Urothelium cell line (cell line): ENCODE data around the gene IGF2R.
"Not testable (repeated sequence)": the region's sequence is repeated elsewhere in the genome, so short reads cannot be mapped to it uniquely, and the experiment has no call there.

Experiments used
- DNase-seq: peaks from one replicate; pipeline ENCODE4 v3.0.0; 2011; ENCODE audit warnings: low spot score, mixed read lengths
- FAIRE-seq: peaks from 2 replicates; lab custom pipeline; 2011; peaks lifted over from hg19 to GRCh38; lab: Jason Lieb, UNC

The IGF2R gene

GRCh38 chr6:159968295-159969203, at the start of gene IGF2R:
TSS of gene IGF2R (plus strand) at chr6:159969082. CDS start at chr6:159969247, 165 bp downstream.
- peak; percentile 97 for DNase-seq
- no peak for FAIRE-seq

- DNase-seq: no peak
- no peak for FAIRE-seq
These were observed 49.1 kb upstream of the IGF2R start for GRCh38 chr6:159919800-159920199.

- DNase-seq, FAIRE-seq: not testable (repeated sequence)
These were observed 44.7 kb upstream of the IGF2R start for GRCh38 chr6:159924150-159924549.

- DNase-seq: no peak
- no peak for FAIRE-seq
These were observed 42.2 kb upstream of the IGF2R start for GRCh38 chr6:159926542-159927203.

GRCh38 chr6:159929819-159930218, 39.1 kb upstream of the IGF2R start:
- FAIRE-seq (no peak), DNase-seq (peak; percentile 21)

- no peak for FAIRE-seq
- DNase-seq: no peak
These were observed 37.8 kb upstream of the IGF2R start for GRCh38 chr6:159931112-159931511.

GRCh38 chr6:159931846-159932245, 37.0 kb upstream of the IGF2R start:
- FAIRE-seq (no peak), DNase-seq (no peak)

- no peak for FAIRE-seq
- DNase-seq: no peak
These were observed 35.8 kb upstream of the IGF2R start for GRCh38 chr6:159933077-159933476.

- FAIRE-seq: no peak
- no peak for DNase-seq
These were observed 34.7 kb upstream of the IGF2R start for GRCh38 chr6:159934181-159934580.

- FAIRE-seq: no peak
- DNase-seq: no peak
These were observed 33.8 kb upstream of the IGF2R start for GRCh38 chr6:159935065-159935464.

- no peak for DNase-seq
- FAIRE-seq: no peak
These were observed 33.2 kb upstream of the IGF2R start for GRCh38 chr6:159935633-159936032.

- DNase-seq: no peak
- no peak for FAIRE-seq
These were observed 29.3 kb upstream of the IGF2R start for GRCh38 chr6:159939591-159940016.

- DNase-seq (no peak), FAIRE-seq (no peak)
These were observed 27.4 kb upstream of the IGF2R start for GRCh38 chr6:159941286-159942113.

- DNase-seq: peak; percentile 11
- FAIRE-seq: no peak
These were observed 25.7 kb upstream of the IGF2R start for GRCh38 chr6:159943101-159943632.

GRCh38 chr6:159943968-159944598, 24.8 kb upstream of the IGF2R start:
- DNase-seq (no peak), FAIRE-seq (no peak)

GRCh38 chr6:159945801-159946392, 23.0 kb upstream of the IGF2R start:
- DNase-seq (no peak), FAIRE-seq (no peak)

GRCh38 chr6:159946912-159947311, 22.0 kb upstream of the IGF2R start:
- FAIRE-seq (no peak), DNase-seq (no peak)

- no peak for FAIRE-seq
These were observed 20.7 kb upstream of the IGF2R start for GRCh38 chr6:159948199-159948598.

GRCh38 chr6:159951772-159952171, 17.1 kb upstream of the IGF2R start:
- FAIRE-seq: no peak

More at GRCh38 chr6:159948199-159948598, 20.7 kb upstream of the IGF2R start:
- DNase-seq: no peak

More at GRCh38 chr6:159951772-159952171, 17.1 kb upstream of the IGF2R start:
- DNase-seq: no peak
